Measurements from ENCODE around the gene CEMIP.

DNA sequence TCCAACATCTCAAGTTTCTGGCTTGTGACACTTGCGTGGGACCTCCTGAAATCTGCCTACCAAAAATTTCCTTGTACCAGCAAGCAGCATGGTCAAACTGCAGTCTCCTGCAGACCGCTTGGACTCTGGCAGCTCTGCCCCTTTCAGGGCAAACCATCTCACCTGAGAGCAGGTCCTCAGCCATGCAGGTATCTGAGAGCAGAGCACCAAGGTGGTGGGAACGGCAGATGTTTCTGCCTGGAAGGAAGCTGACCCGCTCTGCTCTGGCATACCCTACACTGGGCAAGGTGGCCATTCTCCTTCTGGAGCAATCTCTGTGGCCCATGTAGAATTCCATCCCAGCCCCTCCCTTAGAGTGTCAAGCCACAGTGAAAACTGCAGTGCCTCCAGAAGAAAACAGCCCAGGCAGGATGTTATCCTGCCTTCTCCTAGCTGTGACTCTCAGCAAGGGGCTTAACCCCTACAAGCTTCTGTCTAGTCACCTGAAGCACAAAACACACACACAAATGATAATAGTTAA is 188.9 kb downstream of the CEMIP start:
- TF ChIP-seq, protein P1, sequence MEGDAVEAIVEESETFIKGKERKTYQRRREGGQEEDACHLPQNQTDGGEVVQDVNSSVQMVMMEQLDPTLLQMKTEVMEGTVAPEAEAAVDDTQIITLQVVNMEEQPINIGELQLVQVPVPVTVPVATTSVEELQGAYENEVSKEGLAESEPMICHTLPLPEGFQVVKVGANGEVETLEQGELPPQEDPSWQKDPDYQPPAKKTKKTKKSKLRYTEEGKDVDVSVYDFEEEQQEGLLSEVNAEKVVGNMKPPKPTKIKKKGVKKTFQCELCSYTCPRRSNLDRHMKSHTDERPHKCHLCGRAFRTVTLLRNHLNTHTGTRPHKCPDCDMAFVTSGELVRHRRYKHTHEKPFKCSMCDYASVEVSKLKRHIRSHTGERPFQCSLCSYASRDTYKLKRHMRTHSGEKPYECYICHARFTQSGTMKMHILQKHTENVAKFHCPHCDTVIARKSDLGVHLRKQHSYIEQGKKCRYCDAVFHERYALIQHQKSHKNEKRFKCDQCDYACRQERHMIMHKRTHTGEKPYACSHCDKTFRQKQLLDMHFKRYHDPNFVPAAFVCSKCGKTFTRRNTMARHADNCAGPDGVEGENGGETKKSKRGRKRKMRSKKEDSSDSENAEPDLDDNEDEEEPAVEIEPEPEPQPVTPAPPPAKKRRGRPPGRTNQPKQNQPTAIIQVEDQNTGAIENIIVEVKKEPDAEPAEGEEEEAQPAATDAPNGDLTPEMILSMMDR (IDR thresholded peaks at IDR 0.05) = no peak
- TF ChIP-seq POLR2A (IDR thresholded peaks at IDR 0.05) = no peak
